Stimulated activated CD4-positive, alpha-beta T cell treated with anti-CD3 and anti-CD28 coated beads, Interleukin-2, amount 100 ng/mL, for 4 hours (primary cell): ENCODE results near the gene NSUN3.
"Not testable (repeated sequence)": the region's sequence is repeated elsewhere in the genome, so short reads cannot be mapped to it uniquely, and the experiment has no call there.

Experiments
- DNase-seq: peaks from one replicate; pipeline ENCODE4 v3.0.0-alpha.2; 2020; ENCODE audit warnings: low read depth

NSUN3 gene

GRCh38 chr3:94069194-94069813, 6.4 kb downstream of the NSUN3 start:
- no peak for DNase-seq

DNA sequence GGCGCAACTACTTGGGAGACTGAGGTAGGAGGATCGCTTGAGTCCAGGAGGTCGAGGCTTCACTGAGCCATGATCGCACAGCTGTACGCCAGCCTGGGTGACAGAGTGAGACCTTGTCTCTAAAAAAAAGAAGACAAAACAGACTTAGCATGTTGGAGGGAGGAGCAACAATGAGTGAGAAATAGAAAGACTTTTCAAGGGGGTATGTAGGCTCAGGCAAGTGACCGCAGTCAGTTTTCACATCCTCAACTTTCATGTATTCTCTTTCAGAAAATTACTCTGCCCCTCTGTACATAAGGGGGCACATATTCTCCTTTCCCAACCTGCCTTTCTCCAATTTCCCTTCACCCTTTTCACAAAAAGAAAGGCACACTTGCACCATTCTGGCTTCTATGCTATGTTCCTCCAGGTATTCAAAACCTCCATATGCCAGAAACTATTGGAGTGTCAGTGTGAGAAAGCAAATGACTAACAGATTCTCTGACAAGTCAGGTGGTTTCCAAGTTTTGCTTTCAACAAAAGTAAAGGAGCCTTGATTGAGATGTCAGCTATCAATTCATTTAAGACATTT, 7.6 kb downstream of the NSUN3 start:
- DNase-seq, result no peak

DNA sequence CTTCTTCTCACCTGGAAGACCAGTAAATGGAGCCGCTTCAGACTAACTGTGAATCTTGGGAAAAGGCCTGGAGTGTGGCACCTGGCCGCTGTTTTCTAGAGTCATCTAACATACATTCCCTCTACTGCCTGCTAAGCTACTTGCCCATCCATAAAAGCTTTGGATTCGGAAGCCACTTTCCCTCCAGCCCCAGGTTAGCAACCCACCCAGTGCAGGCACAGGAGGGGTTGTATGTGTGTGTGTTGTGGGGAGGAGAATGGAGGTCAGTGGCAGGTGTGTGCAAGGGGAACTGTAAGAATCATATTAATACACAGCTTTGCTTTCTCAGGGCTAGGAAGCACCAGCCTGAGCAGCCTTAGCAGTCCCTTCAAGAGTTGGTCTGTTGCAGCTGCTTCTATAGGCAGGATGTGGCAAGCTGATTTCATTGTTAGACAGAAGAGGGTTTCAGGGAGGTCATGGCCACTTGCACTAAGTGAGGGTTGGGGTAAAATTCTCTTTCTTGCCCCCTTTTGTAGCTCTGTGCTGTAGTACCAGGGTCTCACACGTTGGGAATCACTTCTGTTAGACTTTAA, 8.9 kb downstream of the NSUN3 start:
- DNase-seq, result no peak

GRCh38 chr3:94076055-94076454, 13.2 kb downstream of the NSUN3 start:
- no peak for DNase-seq

- DNase-seq, result not testable (repeated sequence)
Observed at GRCh38 chr3:94080552-94080951, 17.7 kb downstream of the NSUN3 start.

- no peak for DNase-seq
Observed at GRCh38 chr3:94081884-94082283, 19.0 kb downstream of the NSUN3 start.

- DNase-seq, result no peak
Observed at GRCh38 chr3:94082391-94082937, 19.6 kb downstream of the NSUN3 start.

DNA sequence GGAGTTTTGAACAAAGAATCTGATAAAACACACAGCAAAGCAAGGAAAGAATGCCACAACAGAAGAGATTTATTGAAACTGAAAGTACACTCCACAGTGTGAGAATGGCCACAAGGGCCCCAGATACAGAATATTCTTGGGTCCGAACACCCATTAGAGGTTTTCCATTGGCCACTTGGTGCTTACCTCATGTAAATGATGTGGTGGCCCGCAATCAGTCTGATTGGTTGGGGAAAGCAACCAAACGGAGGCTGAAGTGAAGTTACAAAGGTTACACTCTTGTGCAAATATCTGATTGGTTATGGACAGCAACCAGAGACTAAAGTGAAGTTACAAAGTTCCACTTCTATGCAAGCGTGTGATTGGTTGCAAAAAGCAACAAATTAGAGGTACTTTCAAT, 20.4 kb downstream of the NSUN3 start:
- DNase-seq, result no peak

DNA sequence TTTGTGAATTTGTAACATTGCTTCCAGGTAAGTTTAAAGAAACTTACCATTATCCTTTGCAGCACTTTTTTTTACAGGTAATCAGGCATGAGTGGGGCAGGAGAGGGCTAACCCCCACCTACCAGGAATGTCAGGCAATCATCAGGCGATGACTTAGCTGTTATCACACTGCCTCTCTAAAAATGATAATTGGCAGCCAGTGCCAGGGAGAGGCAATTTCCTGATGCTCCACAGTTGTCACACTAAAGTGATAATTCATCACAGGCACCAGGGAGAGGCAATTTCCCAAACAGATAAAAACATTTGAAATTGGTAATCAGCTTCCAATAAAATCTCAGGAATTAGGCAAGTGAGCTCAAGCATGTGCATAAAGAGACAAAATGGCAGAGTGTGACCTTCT, 26.3 kb downstream of the NSUN3 start:
- no peak for DNase-seq

DNA sequence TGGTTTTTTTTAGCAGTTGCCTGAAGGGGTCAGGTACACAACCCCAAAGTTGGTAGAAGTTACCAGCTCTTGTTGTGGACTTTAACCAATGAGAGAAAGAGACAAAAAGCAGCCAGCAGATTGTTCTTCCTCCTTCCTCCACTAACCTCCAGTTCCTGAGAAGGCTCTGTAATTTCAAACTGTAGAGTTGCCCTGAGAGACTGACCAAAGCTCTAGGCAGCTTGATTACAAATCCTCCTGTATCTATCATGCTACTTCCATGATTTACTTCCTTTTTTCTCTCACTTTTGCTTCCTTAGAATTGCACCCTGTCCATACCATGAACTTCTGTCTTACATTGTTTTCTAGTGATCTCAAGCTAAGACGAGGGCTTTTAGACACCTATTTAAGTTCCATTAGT, 29.2 kb downstream of the NSUN3 start:
- no peak for DNase-seq

DNA sequence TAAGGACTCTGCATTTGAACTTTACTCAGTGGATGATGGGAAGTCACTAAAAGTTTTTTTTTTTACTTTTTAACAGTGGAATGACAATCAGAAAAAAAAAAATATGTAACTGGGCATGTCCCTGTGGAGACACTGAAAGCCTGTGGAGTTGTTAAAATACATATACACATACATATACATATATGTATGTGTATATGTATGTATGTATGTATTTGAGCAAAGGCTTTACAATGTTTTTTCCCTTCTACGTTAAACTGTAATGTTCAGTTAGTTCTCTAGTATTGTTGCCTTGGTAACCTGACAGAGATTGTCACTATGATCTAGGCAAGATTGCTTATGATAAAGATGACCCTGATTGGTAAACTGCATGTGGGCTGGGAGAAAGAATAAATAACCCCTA, 30.3 kb downstream of the NSUN3 start:
- DNase-seq, result no peak

GRCh38 chr3:94095111-94095510, 32.2 kb downstream of the NSUN3 start:
- DNase-seq, result no peak

DNA sequence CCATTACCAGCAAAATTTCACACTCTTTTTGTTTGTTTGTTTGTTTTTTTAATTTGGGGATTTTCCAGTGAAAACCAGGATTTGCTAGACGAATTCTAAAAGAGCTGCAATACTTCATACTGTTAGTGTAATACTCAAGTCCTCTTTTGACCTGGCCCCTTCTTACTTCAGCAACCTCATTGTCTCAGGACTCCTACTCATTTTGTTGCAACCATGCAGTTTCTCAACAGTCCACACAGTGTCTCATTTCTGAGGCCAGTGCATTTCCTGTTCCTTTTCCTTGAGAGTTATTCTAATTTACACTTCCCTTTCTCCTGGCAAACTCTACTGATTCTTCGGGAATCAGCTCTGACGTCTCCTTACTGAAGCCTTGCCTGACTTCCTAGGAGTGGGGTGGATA, 35.6 kb downstream of the NSUN3 start:
- DNase-seq, result no peak

GRCh38 chr3:94099311-94099710, 36.5 kb downstream of the NSUN3 start:
- DNase-seq, result no peak

DNA sequence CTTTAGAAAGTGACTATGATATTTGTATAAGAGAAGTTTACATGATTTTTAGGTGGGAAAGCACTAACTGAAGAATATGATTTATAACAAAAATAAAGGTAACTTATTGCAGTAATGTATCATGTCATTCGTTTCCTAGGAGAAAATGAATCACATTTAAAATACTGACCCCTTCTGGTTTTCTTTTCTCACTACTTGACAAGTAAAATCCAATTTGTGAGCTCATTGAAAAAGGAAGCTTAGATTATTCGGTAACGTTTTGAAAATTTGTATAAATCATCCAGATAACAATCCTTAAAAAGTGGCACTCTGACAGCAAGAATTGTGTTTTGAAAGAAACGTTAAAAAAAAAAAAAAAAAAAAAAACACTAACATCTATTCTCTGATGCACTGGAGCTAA, 39.0 kb downstream of the NSUN3 start:
- no peak for DNase-seq

DNA sequence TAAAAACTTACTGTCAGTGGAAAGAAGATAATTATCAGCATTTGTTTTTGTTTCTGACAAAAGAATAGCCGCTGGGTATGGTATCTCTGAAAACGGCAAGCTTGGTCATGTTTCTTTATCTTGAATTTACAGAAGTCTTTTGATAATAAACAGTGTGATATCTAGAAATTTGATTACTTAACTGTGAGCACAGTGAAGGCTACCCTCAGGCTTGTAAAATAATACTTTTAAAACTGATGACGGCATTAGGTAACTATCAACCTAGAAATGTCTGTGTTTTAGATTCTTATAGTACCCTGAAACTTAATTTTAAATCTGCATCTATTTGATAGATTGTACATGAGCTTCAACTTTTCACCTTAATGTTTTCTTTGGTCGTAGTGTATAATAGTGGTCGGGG, 43.4 kb downstream of the NSUN3 start:
- DNase-seq, result no peak

- not testable (repeated sequence) for DNase-seq
Observed at GRCh38 chr3:94110232-94110631, 47.4 kb downstream of the NSUN3 start.

DNA sequence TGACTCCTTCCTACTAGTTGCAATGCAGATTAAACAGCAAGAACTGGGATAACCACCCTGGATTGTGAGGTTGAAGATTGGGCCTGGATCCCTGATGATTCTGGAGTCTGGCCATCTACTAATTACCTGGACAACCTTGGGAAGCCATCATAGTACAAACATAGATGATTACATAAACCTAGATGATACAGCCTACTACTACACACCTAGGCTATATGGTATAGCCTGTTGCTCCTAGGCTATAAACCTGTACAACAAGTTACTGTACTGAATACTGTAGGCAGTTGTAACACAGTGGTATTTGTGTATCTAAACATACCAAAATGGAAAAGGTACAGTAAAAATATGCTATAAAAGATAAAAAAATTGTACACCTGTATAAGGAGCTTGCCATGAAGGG, 48.0 kb downstream of the NSUN3 start:
- no peak for DNase-seq

- no peak for DNase-seq
Observed at GRCh38 chr3:94114666-94115065, 51.8 kb downstream of the NSUN3 start.

- no peak for DNase-seq
Observed at GRCh38 chr3:94115482-94115881, 52.6 kb downstream of the NSUN3 start.

GRCh38 chr3:94117729-94118128, 54.9 kb downstream of the NSUN3 start:
- DNase-seq, result no peak

- DNase-seq, result no peak
Observed at GRCh38 chr3:94118390-94118789, 55.5 kb downstream of the NSUN3 start.

GRCh38 chr3:94121161-94121560, 58.3 kb downstream of the NSUN3 start:
- no peak for DNase-seq

DNA sequence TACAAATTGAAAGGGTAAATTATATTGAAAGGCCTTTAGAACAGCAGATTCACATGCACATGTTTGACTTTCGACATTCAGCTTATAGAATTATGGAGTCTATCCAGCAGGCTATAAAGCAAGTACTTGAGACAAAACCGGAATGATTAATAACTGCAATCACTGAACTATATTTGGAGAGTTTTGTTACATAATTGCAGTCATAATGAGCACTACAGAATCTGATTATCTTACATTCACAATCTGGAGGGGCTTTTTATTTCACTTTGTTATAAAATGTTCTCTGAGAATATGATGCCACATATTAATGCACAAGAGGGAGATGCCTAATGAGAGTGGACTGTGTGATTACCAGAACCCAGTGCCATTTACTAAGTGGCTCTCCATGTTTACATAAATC, 64.3 kb downstream of the NSUN3 start:
- no peak for DNase-seq
